Measurements from ENCODE around the gene JPT1. TPM values are rescaled to one million over a fixed set of nuclear protein-coding genes. Genes with fewer than 3 reads are reported as not detected.
"Not testable (repeated sequence)": the region's sequence is repeated elsewhere in the genome, so short reads cannot be mapped to it uniquely, and the experiment has no call there.

Gene JPT1
- total RNA-seq, 1 donor from 2014 or later, result 282 TPM

GRCh38 chr17:75135946-75136345 lies 18.4 kb downstream of the JPT1 start:
- no peak overlapping the region for H3K27ac Mint-ChIP-seq (ENCODE audit: unreplicated experiment)
- H3K9me3 ChIP-seq (ENCODE audit: insufficient read depth, low read depth, low read length), result no peaks in the 10 kb centered on the region
- FAIRE-seq, result no peak
- H3K4me3 Mint-ChIP-seq (ENCODE audit: unreplicated experiment), result no peak overlapping the region
- peaks cover 7% of the 10 kb centered on the region for H3K36me3 Mint-ChIP-seq (ENCODE audit: low read depth, unreplicated experiment)
- H4K20me1 ChIP-seq (ENCODE audit: insufficient read depth, low read length), result peaks cover 16% of the 10 kb centered on the region
- H3K4me1 ChIP-seq (ENCODE audit: insufficient read depth, low read length), result peaks cover 5% of the 10 kb centered on the region
- H3K9me3 Mint-ChIP-seq (ENCODE audit: unreplicated experiment), result no peaks in the 10 kb centered on the region
- TF ChIP-seq CTCF (IDR thresholded peaks at IDR 0.05; ENCODE audit: insufficient read depth, low read depth, low read length), result no peak
- no peak for TF ChIP-seq EZH2 (IDR thresholded peaks at IDR 0.05; ENCODE audit: insufficient read depth, low read length)
- no peaks in the 10 kb centered on the region for H3K27me3 Mint-ChIP-seq (ENCODE audit: low read depth, unreplicated experiment)
- H3K4me3 ChIP-seq (ENCODE audit: insufficient read depth, low read depth, low read length), result no peak overlapping the region
- H3K4me1 Mint-ChIP-seq (ENCODE audit: low read depth, unreplicated experiment), result peaks cover 2% of the 10 kb centered on the region
- no peak overlapping the region for H2AFZ ChIP-seq (ENCODE audit: low read depth, low read length)
- no peak for DNase-seq (ENCODE audit: low read depth)
- H3K9ac ChIP-seq (ENCODE audit: low read length), result no peak overlapping the region
- H3K27ac ChIP-seq (ENCODE audit: low read depth, low read length), result no peak overlapping the region
- peaks cover 14% of the 10 kb centered on the region for H3K79me2 ChIP-seq (ENCODE audit: insufficient read depth, low read length)
- peaks cover 32% of the 10 kb centered on the region for H3K36me3 ChIP-seq (ENCODE audit: insufficient read depth, low read length)
- H3K4me2 ChIP-seq (ENCODE audit: low read length), result no peak overlapping the region
- no peaks in the 10 kb centered on the region for H3K27me3 ChIP-seq (ENCODE audit: insufficient read depth, low read length)

- TF ChIP-seq EZH2 (IDR thresholded peaks at IDR 0.05; ENCODE audit: insufficient read depth, low read length), result no peak
- no peak for TF ChIP-seq CTCF (IDR thresholded peaks at IDR 0.05; ENCODE audit: insufficient read depth, low read depth, low read length)
- no peak for FAIRE-seq
- DNase-seq (ENCODE audit: low read depth), result no peak
Measured at GRCh38 chr17:75135452-75135851, 18.9 kb downstream of the JPT1 start.

GRCh38 chr17:75133607-75134347 lies 20.5 kb downstream of the JPT1 start:
- H3K9ac ChIP-seq (ENCODE audit: low read length); H3K36me3 Mint-ChIP-seq (ENCODE audit: low read depth, unreplicated experiment); H3K4me1 Mint-ChIP-seq (ENCODE audit: low read depth, unreplicated experiment); H2AFZ ChIP-seq (ENCODE audit: low read depth, low read length); H3K27me3 ChIP-seq (ENCODE audit: insufficient read depth, low read length); DNase-seq (ENCODE audit: low read depth); H3K4me3 Mint-ChIP-seq (ENCODE audit: unreplicated experiment); H3K4me3 ChIP-seq (ENCODE audit: insufficient read depth, low read depth, low read length); H3K9me3 Mint-ChIP-seq (ENCODE audit: unreplicated experiment); H3K27ac ChIP-seq (ENCODE audit: low read depth, low read length); H3K9me3 ChIP-seq (ENCODE audit: insufficient read depth, low read depth, low read length); H3K4me2 ChIP-seq (ENCODE audit: low read length); FAIRE-seq; H3K27me3 Mint-ChIP-seq (ENCODE audit: low read depth, unreplicated experiment): not testable (repeated sequence)
- H3K4me1 ChIP-seq (ENCODE audit: insufficient read depth, low read length), result peaks cover 12% of the 10 kb centered on the region
- peak overlapping the region; percentile 58 for H3K27ac Mint-ChIP-seq (ENCODE audit: unreplicated experiment)
- peaks cover 18% of the 10 kb centered on the region for H4K20me1 ChIP-seq (ENCODE audit: insufficient read depth, low read length)
- peaks cover 23% of the 10 kb centered on the region for H3K36me3 ChIP-seq (ENCODE audit: insufficient read depth, low read length)
- peaks cover 28% of the 10 kb centered on the region for H3K79me2 ChIP-seq (ENCODE audit: insufficient read depth, low read length)

More at GRCh38 chr17:75135452-75135851, 18.9 kb downstream of the JPT1 start:
- no peak overlapping the region for H3K4me2 ChIP-seq (ENCODE audit: low read length)
- H3K27ac ChIP-seq (ENCODE audit: low read depth, low read length), result no peak overlapping the region
- Mint-ChIP-seq H3K9me3 (ENCODE audit: unreplicated experiment) (no peaks in the 10 kb centered on the region), H3K27ac (ENCODE audit: unreplicated experiment) (no peak overlapping the region), H3K4me3 (ENCODE audit: unreplicated experiment) (no peak overlapping the region), H3K36me3 (ENCODE audit: low read depth, unreplicated experiment) (peaks cover 5% of the 10 kb centered on the region), H3K4me1 (ENCODE audit: low read depth, unreplicated experiment) (peaks cover 4% of the 10 kb centered on the region), H3K27me3 (ENCODE audit: low read depth, unreplicated experiment) (no peaks in the 10 kb centered on the region)
- no peak overlapping the region for H3K4me3 ChIP-seq (ENCODE audit: insufficient read depth, low read depth, low read length)
- peaks cover 13% of the 10 kb centered on the region for H4K20me1 ChIP-seq (ENCODE audit: insufficient read depth, low read length)
- H3K27me3 ChIP-seq (ENCODE audit: insufficient read depth, low read length), result no peaks in the 10 kb centered on the region
- H3K4me1 ChIP-seq (ENCODE audit: insufficient read depth, low read length), result peaks cover 8% of the 10 kb centered on the region
- peaks cover 17% of the 10 kb centered on the region for H3K79me2 ChIP-seq (ENCODE audit: insufficient read depth, low read length)
- H3K9ac ChIP-seq (ENCODE audit: low read length), result no peak overlapping the region
- peaks cover 28% of the 10 kb centered on the region for H3K36me3 ChIP-seq (ENCODE audit: insufficient read depth, low read length)
- no peak overlapping the region for H2AFZ ChIP-seq (ENCODE audit: low read depth, low read length)
- no peaks in the 10 kb centered on the region for H3K9me3 ChIP-seq (ENCODE audit: insufficient read depth, low read depth, low read length)
